Measurements from ENCODE around the gene AFF1. TPM values are rescaled to one million over a fixed set of nuclear protein-coding genes. Genes with fewer than 3 reads are reported as not detected.

AFF1 gene
- total RNA-seq, 3 donors from 2014 or later = 20.0 to 35.5 (median 26.5) TPM

GRCh38 chr4:86957215-86957614, 22.4 kb downstream of the AFF1 start:
- ATAC-seq = peak; percentile 69 to 74
- Mint-ChIP-seq H3K36me3 (ENCODE audit: insufficient read depth) (peaks cover 23% of the 10 kb centered on the region), H3K4me3 (no peak overlapping the region), H3K9me3 (no peaks in the 10 kb centered on the region), H3K4me1 (ENCODE audit: low read depth) (peaks cover 49% of the 10 kb centered on the region), H3K27me3 (ENCODE audit: low read depth) (no peaks in the 10 kb centered on the region)
- no peak for DNase-seq

- Mint-ChIP-seq H3K4me3 (no peak overlapping the region), H3K4me1 (ENCODE audit: low read depth) (peaks cover 54% of the 10 kb centered on the region), H3K36me3 (ENCODE audit: insufficient read depth) (peaks cover 21% of the 10 kb centered on the region), H3K9me3 (no peaks in the 10 kb centered on the region), H3K27me3 (ENCODE audit: low read depth) (no peaks in the 10 kb centered on the region)
- DNase-seq (no peak), ATAC-seq (no peak)
Observed at GRCh38 chr4:86959588-86960500, 25.0 kb downstream of the AFF1 start.

DNA sequence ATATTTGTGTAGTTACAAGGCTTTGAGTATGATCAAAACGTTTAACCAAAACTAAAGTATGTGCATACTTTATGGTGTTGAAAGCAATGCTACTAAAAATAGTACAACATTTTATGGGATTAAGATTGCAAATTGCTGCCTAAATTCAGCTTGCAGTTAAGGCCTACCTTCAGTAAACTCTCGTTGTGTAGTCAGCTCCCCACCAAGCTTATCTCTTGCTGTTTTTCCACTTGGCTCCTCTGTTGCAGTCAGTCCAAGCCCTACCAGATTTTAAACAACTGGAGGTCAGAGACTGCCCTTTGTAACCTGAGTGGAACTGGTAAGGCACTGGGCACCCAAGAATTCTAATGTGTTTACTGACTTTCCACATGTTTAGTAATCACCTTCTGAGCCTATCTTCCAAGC, 25.7 kb downstream of the AFF1 start:
- H3K36me3 Mint-ChIP-seq (ENCODE audit: insufficient read depth) = peaks cover 19% of the 10 kb centered on the region

GRCh38 chr4:86961116-86961515, 26.3 kb downstream of the AFF1 start:
- Mint-ChIP-seq H3K36me3 (ENCODE audit: insufficient read depth) (peaks cover 19% of the 10 kb centered on the region), H3K4me1 (ENCODE audit: low read depth) (peaks cover 46% of the 10 kb centered on the region), H3K9me3 (no peaks in the 10 kb centered on the region), H3K27me3 (ENCODE audit: low read depth) (no peaks in the 10 kb centered on the region), H3K4me3 (no peak overlapping the region)
- ATAC-seq (no peak), DNase-seq (no peak)

More for the DNA sequence above, 25.7 kb downstream of the AFF1 start:
- Mint-ChIP-seq H3K9me3 (no peaks in the 10 kb centered on the region), H3K4me1 (ENCODE audit: low read depth) (peaks cover 52% of the 10 kb centered on the region), H3K4me3 (no peak overlapping the region), H3K27me3 (ENCODE audit: low read depth) (no peaks in the 10 kb centered on the region)
- DNase-seq (no peak), ATAC-seq (no peak)

DNA sequence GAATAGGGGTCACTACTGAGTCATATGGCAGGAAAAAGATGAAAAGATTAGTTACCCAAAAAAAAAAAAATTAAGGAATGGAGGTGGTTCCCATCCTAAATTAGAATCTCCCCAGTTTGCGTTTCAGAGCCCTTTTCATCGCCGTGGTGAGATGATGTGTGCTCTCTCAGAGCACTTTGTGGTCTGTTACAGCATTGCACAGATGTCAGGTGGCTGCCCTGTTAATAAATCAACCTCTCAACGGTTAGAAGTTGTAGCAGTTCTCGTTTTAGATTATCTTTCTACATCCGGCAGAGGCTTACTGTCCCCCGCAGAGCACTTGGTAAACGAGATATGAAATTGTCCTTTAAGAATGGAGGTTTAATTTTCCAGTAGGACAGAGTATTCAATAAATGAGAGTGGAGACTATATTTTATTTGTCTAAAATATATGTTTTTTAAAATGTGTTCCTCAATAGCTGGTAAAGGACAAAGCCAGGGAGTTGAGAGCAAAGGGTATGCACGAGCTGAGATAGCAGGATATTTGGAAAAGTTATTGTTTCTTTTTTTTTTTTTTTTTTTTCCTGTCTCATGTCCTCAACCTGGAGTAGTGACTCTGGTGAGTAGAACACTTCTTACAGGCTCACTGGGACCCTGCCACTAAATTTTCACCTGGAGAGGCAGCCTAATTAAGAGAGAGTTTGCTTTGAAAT, 26.9 kb downstream of the AFF1 start:
- no peaks in the 10 kb centered on the region for H3K27me3 Mint-ChIP-seq (ENCODE audit: low read depth)
- H3K36me3 Mint-ChIP-seq (ENCODE audit: insufficient read depth) = peaks cover 16% of the 10 kb centered on the region
- no peaks in the 10 kb centered on the region for H3K9me3 Mint-ChIP-seq
- ATAC-seq = peak; percentile 41 to 64
- no peak for DNase-seq
- H3K4me1 Mint-ChIP-seq (ENCODE audit: low read depth) = peaks cover 40% of the 10 kb centered on the region
- H3K4me3 Mint-ChIP-seq = no peak overlapping the region

DNA sequence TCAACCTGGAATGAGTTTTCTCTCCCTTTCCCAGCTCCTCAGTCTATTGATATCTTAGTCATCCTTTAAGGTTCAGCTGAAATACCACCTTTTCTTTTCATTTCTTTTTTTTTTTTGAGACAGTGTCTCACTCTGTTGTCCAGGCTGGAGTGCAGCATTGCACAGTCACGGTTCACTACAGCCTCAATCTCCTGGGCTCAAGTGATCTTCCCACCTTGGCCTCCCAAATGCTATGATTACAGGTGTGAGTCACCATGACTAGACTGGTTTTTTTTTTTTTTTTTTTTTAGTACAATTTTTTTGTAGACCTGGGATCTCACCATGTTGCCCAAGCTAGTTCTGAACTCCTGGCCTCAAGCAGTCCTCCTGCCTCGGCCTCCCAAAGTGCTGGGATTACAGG, 28.9 kb downstream of the AFF1 start:
- no peaks in the 10 kb centered on the region for H3K27me3 Mint-ChIP-seq (ENCODE audit: low read depth)
- no peaks in the 10 kb centered on the region for H3K9me3 Mint-ChIP-seq
- peaks cover 29% of the 10 kb centered on the region for H3K4me1 Mint-ChIP-seq (ENCODE audit: low read depth)
- peaks cover 12% of the 10 kb centered on the region for H3K36me3 Mint-ChIP-seq (ENCODE audit: insufficient read depth)
- H3K4me3 Mint-ChIP-seq = no peak overlapping the region
- DNase-seq (no peak), ATAC-seq (peak in 1 of 2 donors; percentile 46)

DNA sequence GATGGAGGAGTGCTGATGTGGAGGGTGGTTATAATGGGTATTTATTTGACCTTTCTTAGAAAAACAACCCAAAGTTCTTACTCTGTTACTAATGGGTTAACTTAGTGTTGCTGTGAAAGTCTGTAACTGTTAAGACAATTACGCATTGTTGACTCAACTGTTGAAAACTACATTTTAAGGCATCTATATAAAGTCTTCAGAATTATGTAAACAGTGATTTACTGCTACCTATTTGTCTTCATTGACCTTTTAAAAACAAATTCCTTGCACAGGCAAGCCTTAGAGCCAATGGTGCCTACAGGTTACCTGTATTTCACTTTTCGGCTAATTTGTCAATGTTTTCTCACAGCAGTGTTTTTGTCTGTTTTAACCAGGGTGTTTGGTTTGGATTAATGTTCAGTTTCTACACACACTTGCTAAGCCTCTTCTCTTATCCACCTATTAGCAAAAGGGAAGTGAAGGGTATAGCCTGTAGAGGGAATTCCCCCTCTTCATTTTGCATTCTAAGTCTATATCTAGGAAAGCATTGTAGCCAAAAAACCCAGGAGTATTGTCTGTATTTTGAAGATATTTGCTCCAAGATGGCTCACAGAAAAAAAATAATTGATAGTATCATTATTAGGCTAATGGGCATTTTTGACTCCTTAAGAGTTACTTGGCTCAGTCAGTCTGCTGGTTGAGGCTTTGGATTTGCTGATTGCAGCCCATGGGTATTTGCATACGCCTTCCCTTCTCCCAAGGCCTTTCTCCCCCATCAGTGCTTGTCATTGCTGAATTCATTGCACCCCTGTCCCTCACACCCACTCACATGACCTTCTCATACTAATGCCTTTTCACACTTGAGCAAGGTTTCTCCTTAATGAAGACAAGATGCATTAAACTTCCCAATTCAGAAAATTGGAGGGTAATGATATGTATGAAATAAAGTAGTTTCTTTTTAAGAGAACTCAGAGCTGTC, 30.5 kb downstream of the AFF1 start:
- Mint-ChIP-seq H3K4me3 (no peak overlapping the region), H3K4me1 (ENCODE audit: low read depth) (peaks cover 19% of the 10 kb centered on the region), H3K27me3 (ENCODE audit: low read depth) (no peaks in the 10 kb centered on the region), H3K9me3 (no peaks in the 10 kb centered on the region), H3K36me3 (ENCODE audit: insufficient read depth) (peaks cover 5% of the 10 kb centered on the region)
- DNase-seq = no peak
- ATAC-seq = no peak

DNA sequence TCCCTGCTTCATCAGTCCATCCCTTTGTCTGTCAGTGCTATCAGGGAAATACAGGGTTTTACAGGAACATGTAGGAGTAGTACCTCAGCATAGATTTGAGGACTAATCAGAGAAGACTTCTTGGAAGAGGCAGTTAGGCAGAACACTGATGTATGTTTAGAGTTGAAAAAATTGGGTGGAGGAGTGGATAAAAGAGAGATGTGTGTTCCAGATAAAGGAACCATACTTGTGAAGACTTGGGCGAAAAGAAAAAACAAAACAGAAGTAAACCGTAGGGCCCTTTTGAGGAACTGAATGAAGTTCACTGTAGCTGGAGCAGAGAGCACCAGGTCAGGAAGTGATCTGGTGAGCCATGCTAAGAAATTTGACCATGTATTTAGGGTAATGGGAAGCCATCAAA, 32.3 kb downstream of the AFF1 start:
- Mint-ChIP-seq H3K4me3 (no peak overlapping the region), H3K36me3 (ENCODE audit: insufficient read depth) (peaks cover 6% of the 10 kb centered on the region), H3K4me1 (ENCODE audit: low read depth) (peaks cover 24% of the 10 kb centered on the region), H3K27me3 (ENCODE audit: low read depth) (no peaks in the 10 kb centered on the region), H3K9me3 (no peaks in the 10 kb centered on the region)
- DNase-seq = no peak
- no peak for ATAC-seq

GRCh38 chr4:86967798-86968197, 33.0 kb downstream of the AFF1 start:
- Mint-ChIP-seq H3K4me1 (ENCODE audit: low read depth) (peaks cover 27% of the 10 kb centered on the region), H3K9me3 (no peaks in the 10 kb centered on the region), H3K4me3 (no peak overlapping the region), H3K36me3 (ENCODE audit: insufficient read depth) (peaks cover 6% of the 10 kb centered on the region), H3K27me3 (ENCODE audit: low read depth) (no peaks in the 10 kb centered on the region)
- no peak for ATAC-seq
- DNase-seq = no peak

DNA sequence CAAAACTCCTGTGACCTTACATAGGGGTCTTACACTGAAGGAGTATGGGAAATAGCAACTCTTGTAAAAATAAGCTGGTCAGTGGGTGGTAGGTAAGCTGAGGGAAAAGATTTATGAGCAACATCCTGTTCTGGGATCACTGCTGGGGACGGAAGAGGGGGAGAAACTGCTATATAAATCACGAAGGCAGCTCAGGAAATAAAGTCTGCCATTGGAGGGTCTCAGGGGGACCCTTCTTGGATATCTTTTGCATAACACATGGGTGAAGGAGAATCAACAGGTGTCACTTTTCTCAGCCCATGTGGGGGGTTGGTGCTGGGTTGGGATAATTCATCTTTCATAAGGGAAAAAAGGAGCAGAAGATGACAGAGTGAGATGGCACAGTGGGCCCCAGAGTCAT, 33.7 kb downstream of the AFF1 start:
- H3K4me1 Mint-ChIP-seq (ENCODE audit: low read depth) = peaks cover 32% of the 10 kb centered on the region
- no peaks in the 10 kb centered on the region for H3K9me3 Mint-ChIP-seq
- no peak overlapping the region for H3K4me3 Mint-ChIP-seq
- H3K27me3 Mint-ChIP-seq (ENCODE audit: low read depth) = no peaks in the 10 kb centered on the region
- ATAC-seq (no peak), DNase-seq (no peak)
- H3K36me3 Mint-ChIP-seq (ENCODE audit: insufficient read depth) = peaks cover 6% of the 10 kb centered on the region

DNA sequence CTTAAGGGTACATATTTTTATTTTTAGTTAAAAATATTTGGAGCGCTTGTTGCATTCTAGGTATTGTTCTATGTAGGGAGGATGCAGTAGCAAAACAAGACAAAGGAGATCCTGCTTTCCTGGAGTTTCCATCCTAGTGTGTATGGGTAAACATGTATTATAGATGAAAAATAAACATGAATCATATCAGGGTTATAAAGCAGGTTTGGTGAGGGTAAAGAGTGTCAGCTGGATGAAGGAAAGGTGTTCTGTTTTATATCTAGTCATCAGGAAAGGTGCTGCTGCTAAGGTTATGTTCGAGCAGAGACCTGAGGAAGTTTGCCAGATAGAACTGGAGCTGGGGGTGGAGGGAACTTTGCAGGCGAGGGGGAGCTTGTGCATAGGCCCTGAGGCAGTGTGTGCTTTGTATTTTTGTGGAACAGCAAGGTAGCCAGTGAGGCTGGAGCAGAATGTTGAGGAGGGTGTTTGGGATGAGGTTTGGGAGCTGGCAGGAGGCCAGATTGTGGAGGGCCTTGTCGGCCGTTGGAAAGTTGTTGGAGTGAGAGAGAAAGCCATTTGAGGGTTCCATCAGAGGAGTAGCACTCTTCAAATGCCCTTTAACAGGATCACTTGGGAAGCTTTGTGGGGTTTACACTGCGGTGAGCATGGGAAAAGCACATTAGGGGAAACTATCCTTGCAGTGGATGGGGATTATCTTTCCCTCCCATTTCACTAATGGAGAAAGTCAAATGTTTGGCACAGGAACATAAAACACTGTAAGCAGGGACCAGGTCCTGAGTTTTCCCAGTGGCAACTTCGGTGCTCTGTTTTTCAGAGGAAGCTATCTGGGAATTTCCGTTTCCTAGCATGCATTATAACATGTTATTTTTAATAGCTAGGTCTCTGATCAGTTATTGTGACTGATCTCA, 35.9 kb downstream of the AFF1 start:
- Mint-ChIP-seq H3K4me1 (ENCODE audit: low read depth) (peaks cover 43% of the 10 kb centered on the region), H3K27me3 (ENCODE audit: low read depth) (no peaks in the 10 kb centered on the region), H3K4me3 (no peak overlapping the region), H3K9me3 (no peaks in the 10 kb centered on the region), H3K36me3 (ENCODE audit: insufficient read depth) (peaks cover 3% of the 10 kb centered on the region)
- ATAC-seq (no peak), DNase-seq (no peak)

- ATAC-seq (peak; percentile 69 to 76), DNase-seq (no peak)
- Mint-ChIP-seq H3K36me3 (ENCODE audit: insufficient read depth) (peaks cover 3% of the 10 kb centered on the region), H3K27me3 (ENCODE audit: low read depth) (no peaks in the 10 kb centered on the region), H3K9me3 (no peaks in the 10 kb centered on the region), H3K4me1 (ENCODE audit: low read depth) (peaks cover 47% of the 10 kb centered on the region), H3K4me3 (no peak overlapping the region)
Observed at GRCh38 chr4:86971355-86971683, 36.5 kb downstream of the AFF1 start.

- H3K36me3 Mint-ChIP-seq (ENCODE audit: insufficient read depth) = peaks cover 3% of the 10 kb centered on the region
- ATAC-seq (no peak), DNase-seq (no peak)
- H3K27me3 Mint-ChIP-seq (ENCODE audit: low read depth) = no peaks in the 10 kb centered on the region
- peaks cover 59% of the 10 kb centered on the region for H3K4me1 Mint-ChIP-seq (ENCODE audit: low read depth)
- no peaks in the 10 kb centered on the region for H3K9me3 Mint-ChIP-seq
- H3K4me3 Mint-ChIP-seq = no peak overlapping the region
Observed at GRCh38 chr4:86972997-86973396, 38.2 kb downstream of the AFF1 start.
